ENCODE data around the gene CAMK2D.

DNA sequence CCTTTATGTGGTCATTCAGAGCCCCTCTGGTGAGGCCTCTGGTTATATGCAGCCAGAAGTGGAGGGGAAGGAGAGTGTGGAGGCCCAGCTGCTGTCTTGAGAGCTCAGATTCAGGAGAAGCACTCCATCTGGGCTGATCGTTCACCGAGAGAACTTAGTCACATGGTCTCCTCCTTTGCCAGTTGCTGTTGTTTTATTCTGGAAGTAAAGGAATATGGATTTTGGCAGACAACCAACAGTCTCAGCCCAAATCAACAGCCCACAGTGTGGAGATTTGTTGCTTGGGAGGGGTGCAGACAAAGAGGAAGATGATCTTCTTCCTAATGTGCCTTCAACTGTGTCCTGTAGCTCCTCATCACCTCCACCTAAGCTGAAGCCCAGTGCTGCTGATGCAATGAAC lies 356.7 kb downstream of the CAMK2D start:
- TF ChIP-seq, protein P1, sequence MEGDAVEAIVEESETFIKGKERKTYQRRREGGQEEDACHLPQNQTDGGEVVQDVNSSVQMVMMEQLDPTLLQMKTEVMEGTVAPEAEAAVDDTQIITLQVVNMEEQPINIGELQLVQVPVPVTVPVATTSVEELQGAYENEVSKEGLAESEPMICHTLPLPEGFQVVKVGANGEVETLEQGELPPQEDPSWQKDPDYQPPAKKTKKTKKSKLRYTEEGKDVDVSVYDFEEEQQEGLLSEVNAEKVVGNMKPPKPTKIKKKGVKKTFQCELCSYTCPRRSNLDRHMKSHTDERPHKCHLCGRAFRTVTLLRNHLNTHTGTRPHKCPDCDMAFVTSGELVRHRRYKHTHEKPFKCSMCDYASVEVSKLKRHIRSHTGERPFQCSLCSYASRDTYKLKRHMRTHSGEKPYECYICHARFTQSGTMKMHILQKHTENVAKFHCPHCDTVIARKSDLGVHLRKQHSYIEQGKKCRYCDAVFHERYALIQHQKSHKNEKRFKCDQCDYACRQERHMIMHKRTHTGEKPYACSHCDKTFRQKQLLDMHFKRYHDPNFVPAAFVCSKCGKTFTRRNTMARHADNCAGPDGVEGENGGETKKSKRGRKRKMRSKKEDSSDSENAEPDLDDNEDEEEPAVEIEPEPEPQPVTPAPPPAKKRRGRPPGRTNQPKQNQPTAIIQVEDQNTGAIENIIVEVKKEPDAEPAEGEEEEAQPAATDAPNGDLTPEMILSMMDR (IDR thresholded peaks at IDR 0.05): no peak
- no peak for TF ChIP-seq POLR2A (IDR thresholded peaks at IDR 0.05)
